WTC11 (cell line): ENCODE results near the gene TGFBI. TPM values are rescaled to one million over a fixed set of nuclear protein-coding genes. Genes with fewer than 3 reads are reported as not detected.

Experiments used
- AR ChIP-seq: fragments of 250-450 bp; sonication (Bioruptor Pico); IDR thresholded peaks from 2 replicates; pipeline ENCODE4 v1.9.0; 2021; ENCODE audit warnings: mild to moderate bottlenecking
- CREM ChIP-seq: sonication (generic); formaldehyde crosslinking; IDR thresholded peaks from 2 replicates; pipeline ENCODE4 v1.8.1; 2022; ENCODE audit warnings: mild to moderate bottlenecking, missing genetic modification reagents, moderate library complexity
- FOXP4 ChIP-seq: sonication (generic); formaldehyde crosslinking; IDR thresholded peaks from 2 replicates; pipeline ENCODE4 v1.8.0; 2022; ENCODE audit warnings: mild to moderate bottlenecking, missing genetic modification reagents
- MXD4 ChIP-seq: fragments of 250-450 bp; sonication (Bioruptor Pico); IDR thresholded peaks from 2 replicates; pipeline ENCODE4 v1.8.0; 2021; ENCODE audit warnings: mild to moderate bottlenecking, moderate library complexity, borderline replicate concordance
- NFYB ChIP-seq: sonication (generic); formaldehyde crosslinking; conservative IDR thresholded peaks from 2 replicates; pipeline ENCODE4 v1.8.0; 2022; ENCODE audit warnings: low read depth, missing genetic modification reagents
- NR3C1 ChIP-seq: sonication (generic); formaldehyde crosslinking; conservative IDR thresholded peaks from 2 replicates; pipeline ENCODE4 v1.8.1; 2023; ENCODE audit warnings: low read depth, mild to moderate bottlenecking, missing genetic modification reagents
- PRDM15 ChIP-seq: sonication (generic); formaldehyde crosslinking; IDR thresholded peaks from 2 replicates; pipeline ENCODE4 v1.8.0; 2022; ENCODE audit warnings: missing genetic modification reagents
- PREB ChIP-seq: sonication (generic); formaldehyde crosslinking; IDR thresholded peaks from 2 replicates; pipeline ENCODE4 v1.8.1; 2022; ENCODE audit warnings: mild to moderate bottlenecking, missing genetic modification reagents, moderate library complexity, borderline replicate concordance
- TEAD4 ChIP-seq: sonication (generic); formaldehyde crosslinking; IDR thresholded peaks from 2 replicates; pipeline ENCODE4 v1.8.0; 2022; ENCODE audit warnings: mild to moderate bottlenecking, missing genetic modification reagents
- ZBTB21 ChIP-seq: sonication (generic); formaldehyde crosslinking; IDR thresholded peaks from 2 replicates; pipeline ENCODE4 v1.8.1; 2023; ENCODE audit warnings: mild to moderate bottlenecking, missing genetic modification reagents, borderline replicate concordance
- ZNF219 ChIP-seq: sonication (generic); formaldehyde crosslinking; IDR thresholded peaks from 2 replicates; pipeline ENCODE4 v1.8.0; 2023; ENCODE audit warnings: missing genetic modification reagents, mild to moderate bottlenecking, borderline replicate concordance
- ZNF263 ChIP-seq: sonication (generic); formaldehyde crosslinking; IDR thresholded peaks from 2 replicates; pipeline ENCODE4 v1.8.1; 2022; ENCODE audit warnings: low read depth, mild to moderate bottlenecking, moderate library complexity, missing genetic modification reagents
- ZNF416 ChIP-seq: fragments of 250-450 bp; sonication (Bioruptor Pico); IDR thresholded peaks from 2 replicates; pipeline ENCODE4 v1.9.0; 2021; ENCODE audit warnings: mild to moderate bottlenecking, inconsistent platforms
- ZNF423 ChIP-seq: fragments of 250-450 bp; sonication (Bioruptor Pico); IDR thresholded peaks from 2 replicates; pipeline ENCODE4 v2.1.2; 2022; ENCODE audit warnings: mild to moderate bottlenecking, moderate library complexity
- ZNF671 ChIP-seq: fragments of 250-450 bp; sonication (Bioruptor Pico); IDR thresholded peaks from 2 replicates; pipeline ENCODE4 v1.8.0; 2021; ENCODE audit warnings: mild to moderate bottlenecking
- total RNA-seq: library from RNA; stranded (reverse); gene quantifications from 3 replicates; pipeline ENCODE4 v1.2.3, GENCODE V29; 2021
- TF ChIP-seq, protein P1 (sequence below): fragments of 250-450 bp; sonication (Bioruptor Pico); IDR thresholded peaks from 2 replicates; pipeline ENCODE4 v1.9.0; 2021; ENCODE audit warnings: mild to moderate bottlenecking
- TF ChIP-seq, protein P2 (sequence below): sonication (generic); formaldehyde crosslinking; IDR thresholded peaks from 2 replicates; pipeline ENCODE4 v1.8.1; 2022; ENCODE audit warnings: mild to moderate bottlenecking, moderate library complexity, missing genetic modification reagents
- TF ChIP-seq, protein P3 (sequence below): sonication (generic); formaldehyde crosslinking; IDR thresholded peaks from 2 replicates; pipeline ENCODE4 v1.8.1; 2023; ENCODE audit warnings: mild to moderate bottlenecking, missing genetic modification reagents, moderate library complexity
- TF ChIP-seq, protein P4 (sequence below): sonication (generic); formaldehyde crosslinking; IDR thresholded peaks from 2 replicates; pipeline ENCODE4 v1.8.0; 2022; ENCODE audit warnings: mild to moderate bottlenecking, missing genetic modification reagents
- TF ChIP-seq, protein P5 (sequence below): sonication (generic); formaldehyde crosslinking; IDR thresholded peaks from 2 replicates; pipeline ENCODE4 v1.8.0; 2023; ENCODE audit warnings: missing genetic modification reagents, mild to moderate bottlenecking, borderline replicate concordance

Gene TGFBI
- total RNA-seq, 1 experiment from 2014 or later: 7.2 TPM

- TF ChIP-seq, protein P1, sequence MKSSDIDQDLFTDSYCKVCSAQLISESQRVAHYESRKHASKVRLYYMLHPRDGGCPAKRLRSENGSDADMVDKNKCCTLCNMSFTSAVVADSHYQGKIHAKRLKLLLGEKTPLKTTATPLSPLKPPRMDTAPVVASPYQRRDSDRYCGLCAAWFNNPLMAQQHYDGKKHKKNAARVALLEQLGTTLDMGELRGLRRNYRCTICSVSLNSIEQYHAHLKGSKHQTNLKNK (CRISPR knock-in tag): no peak
- TF ChIP-seq PREB (CRISPR knock-in tag): 0 out of 2 replicates have a peak, but pooled peaks have one; percentile 70
- no peak for TF ChIP-seq ZNF423 (CRISPR knock-in tag)
- TF ChIP-seq FOXP4 (CRISPR knock-in tag): peak; percentile 66
- no peak for TF ChIP-seq NR3C1 (CRISPR knock-in tag)
- no peak for TF ChIP-seq ZNF263 (CRISPR knock-in tag)
- TF ChIP-seq MXD4: no peak
- TF ChIP-seq CREM: no peak
- no peak for TF ChIP-seq AR (CRISPR knock-in tag)
- TF ChIP-seq, protein P2, sequence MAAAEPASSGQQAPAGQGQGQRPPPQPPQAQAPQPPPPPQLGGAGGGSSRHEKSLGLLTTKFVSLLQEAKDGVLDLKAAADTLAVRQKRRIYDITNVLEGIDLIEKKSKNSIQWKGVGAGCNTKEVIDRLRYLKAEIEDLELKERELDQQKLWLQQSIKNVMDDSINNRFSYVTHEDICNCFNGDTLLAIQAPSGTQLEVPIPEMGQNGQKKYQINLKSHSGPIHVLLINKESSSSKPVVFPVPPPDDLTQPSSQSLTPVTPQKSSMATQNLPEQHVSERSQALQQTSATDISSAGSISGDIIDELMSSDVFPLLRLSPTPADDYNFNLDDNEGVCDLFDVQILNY (CRISPR knock-in tag): no peak
- TF ChIP-seq ZNF671 (CRISPR knock-in tag): no peak
- TF ChIP-seq ZNF416 (CRISPR knock-in tag): no peak
- TF ChIP-seq, protein P3, sequence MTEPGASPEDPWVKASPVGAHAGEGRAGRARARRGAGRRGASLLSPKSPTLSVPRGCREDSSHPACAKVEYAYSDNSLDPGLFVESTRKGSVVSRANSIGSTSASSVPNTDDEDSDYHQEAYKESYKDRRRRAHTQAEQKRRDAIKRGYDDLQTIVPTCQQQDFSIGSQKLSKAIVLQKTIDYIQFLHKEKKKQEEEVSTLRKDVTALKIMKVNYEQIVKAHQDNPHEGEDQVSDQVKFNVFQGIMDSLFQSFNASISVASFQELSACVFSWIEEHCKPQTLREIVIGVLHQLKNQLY (CRISPR knock-in tag): no peak
- TF ChIP-seq ZBTB21: no peak
- TF ChIP-seq PRDM15: no peak
- no peak for TF ChIP-seq NFYB
- TF ChIP-seq TEAD4 (CRISPR knock-in tag): no peak
- no peak for TF ChIP-seq ZNF219 (CRISPR knock-in tag)
- TF ChIP-seq, protein P4, sequence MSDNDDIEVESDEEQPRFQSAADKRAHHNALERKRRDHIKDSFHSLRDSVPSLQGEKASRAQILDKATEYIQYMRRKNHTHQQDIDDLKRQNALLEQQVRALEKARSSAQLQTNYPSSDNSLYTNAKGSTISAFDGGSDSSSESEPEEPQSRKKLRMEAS (CRISPR knock-in tag): peak; percentile 82
- TF ChIP-seq, protein P5, sequence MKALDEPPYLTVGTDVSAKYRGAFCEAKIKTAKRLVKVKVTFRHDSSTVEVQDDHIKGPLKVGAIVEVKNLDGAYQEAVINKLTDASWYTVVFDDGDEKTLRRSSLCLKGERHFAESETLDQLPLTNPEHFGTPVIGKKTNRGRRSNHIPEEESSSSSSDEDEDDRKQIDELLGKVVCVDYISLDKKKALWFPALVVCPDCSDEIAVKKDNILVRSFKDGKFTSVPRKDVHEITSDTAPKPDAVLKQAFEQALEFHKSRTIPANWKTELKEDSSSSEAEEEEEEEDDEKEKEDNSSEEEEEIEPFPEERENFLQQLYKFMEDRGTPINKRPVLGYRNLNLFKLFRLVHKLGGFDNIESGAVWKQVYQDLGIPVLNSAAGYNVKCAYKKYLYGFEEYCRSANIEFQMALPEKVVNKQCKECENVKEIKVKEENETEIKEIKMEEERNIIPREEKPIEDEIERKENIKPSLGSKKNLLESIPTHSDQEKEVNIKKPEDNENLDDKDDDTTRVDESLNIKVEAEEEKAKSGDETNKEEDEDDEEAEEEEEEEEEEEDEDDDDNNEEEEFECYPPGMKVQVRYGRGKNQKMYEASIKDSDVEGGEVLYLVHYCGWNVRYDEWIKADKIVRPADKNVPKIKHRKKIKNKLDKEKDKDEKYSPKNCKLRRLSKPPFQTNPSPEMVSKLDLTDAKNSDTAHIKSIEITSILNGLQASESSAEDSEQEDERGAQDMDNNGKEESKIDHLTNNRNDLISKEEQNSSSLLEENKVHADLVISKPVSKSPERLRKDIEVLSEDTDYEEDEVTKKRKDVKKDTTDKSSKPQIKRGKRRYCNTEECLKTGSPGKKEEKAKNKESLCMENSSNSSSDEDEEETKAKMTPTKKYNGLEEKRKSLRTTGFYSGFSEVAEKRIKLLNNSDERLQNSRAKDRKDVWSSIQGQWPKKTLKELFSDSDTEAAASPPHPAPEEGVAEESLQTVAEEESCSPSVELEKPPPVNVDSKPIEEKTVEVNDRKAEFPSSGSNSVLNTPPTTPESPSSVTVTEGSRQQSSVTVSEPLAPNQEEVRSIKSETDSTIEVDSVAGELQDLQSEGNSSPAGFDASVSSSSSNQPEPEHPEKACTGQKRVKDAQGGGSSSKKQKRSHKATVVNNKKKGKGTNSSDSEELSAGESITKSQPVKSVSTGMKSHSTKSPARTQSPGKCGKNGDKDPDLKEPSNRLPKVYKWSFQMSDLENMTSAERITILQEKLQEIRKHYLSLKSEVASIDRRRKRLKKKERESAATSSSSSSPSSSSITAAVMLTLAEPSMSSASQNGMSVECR (CRISPR knock-in tag): no peak
These were observed at the start of gene TGFBI (continued) for GRCh38 chr5:136028782-136029742.
